DMS153 (cell line): Measurements from ENCODE around the gene AGMO.

Experiments used
- DNase-seq: peaks from one replicate; lab custom pipeline; 2025; lab: John Stamatoyannopoulos, UW

The AGMO gene

DNA sequence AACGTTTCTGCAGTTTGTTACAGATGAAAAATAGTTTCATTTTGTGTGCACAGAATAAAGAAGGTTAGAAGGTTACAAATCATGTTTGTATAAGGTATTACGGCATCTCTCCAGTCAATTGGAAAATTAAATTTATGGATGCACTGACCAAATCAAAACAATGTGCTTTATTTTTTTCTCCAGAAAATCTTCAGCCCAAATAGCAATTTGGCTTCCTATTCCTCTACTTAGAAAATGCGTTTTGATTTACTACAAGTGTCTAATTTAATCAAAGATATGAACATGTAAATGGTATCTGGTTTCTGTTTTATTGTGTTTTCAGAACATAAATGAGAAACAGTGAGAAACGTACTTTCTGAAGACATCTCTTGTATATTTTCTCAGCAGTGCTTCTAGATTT is 63.4 kb downstream of the AGMO start:
- no peak for DNase-seq

DNA sequence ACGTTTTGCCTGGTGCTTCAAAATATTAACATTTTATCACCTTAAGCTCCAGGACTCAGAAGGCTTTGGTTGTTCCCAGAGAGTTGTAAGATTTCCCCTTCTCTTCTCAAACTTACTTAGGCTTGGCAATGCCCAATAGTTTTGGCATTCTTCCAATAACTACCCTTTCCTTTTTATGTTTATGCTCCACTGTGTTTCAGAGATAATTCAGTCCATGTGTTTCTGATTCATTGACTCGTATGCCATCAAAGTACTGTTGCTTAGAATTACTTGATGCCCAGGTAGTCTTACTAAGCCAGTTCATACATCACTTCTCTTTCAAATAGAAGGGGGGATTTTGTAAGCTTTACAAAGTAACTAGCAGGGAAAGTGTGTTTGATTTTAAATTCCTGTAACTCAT is 66.6 kb downstream of the AGMO start:
- DNase-seq: no peak

DNA sequence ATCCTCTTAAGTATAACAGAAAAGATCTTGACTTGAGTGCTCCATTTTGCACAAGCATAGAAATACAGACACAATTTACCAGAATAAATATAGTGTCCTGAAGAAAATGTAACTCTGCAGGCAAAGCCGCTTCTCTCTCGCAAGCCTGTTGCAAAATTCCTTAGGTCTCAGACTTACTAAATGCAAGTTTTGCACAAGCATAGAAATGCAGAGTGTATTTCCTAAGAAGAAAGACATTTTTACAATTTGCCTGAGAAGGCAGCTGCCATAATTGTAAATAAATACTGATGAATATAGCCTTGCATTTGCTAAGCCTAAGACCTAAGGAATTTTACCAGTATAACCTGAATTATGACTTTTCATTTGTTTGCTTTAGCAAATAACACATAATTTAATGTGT is 67.1 kb downstream of the AGMO start:
- DNase-seq: no peak

DNA sequence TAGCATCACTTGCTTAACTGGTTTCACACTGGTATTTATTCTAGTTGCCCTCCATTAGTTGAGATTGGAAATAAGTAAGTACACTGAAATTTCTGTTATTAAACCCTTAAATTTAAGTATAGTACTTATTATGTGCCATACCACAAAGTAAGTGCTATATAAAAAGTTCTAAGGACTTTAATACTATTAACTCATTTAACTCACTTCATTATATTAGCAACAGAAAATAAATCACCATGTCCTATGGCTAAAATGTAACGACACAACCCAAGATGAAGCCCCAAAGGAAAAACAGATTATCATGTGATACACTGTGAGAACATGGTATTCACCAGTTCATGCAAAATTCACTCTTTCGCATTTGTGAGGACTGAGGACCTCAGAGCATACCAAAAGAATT is 70.5 kb downstream of the AGMO start:
- no peak for DNase-seq

DNA sequence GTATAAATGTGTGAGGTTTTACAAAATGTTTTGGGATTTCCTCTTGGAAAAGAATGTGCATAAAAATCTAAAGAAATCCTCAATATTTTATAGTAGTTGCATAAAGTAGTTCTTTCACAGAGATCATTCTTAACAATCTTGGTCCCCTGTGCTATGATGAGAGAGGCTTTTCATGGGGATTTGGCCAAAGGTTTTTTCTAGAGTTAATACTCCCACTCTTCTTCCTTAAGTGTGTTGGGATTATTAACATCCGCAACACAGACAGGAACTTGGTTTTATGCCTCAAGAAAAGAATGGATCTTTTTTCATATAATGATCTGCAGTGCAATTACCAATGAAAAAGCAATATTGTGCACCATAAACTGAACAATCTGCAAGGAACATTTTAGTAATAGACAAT is 71.5 kb downstream of the AGMO start:
- DNase-seq: no peak

DNA sequence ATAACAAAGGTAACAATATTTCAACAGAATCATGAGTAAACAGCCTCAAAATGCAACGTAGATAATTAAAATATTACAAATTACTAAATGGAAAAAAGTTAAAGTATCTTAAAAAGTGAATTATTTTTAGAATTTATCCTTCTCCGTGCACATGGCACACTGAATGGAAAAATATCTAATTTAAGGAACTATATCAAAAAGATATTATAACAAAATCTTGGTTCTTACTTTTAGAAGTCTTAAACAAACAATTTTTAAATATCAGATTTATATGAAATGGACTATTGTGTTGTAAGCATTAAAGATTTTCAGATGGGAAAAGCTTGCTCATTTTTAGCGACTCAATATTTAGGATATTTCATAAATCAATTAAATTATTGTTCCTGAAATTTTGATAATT is 72.0 kb downstream of the AGMO start:
- DNase-seq: no peak

DNA sequence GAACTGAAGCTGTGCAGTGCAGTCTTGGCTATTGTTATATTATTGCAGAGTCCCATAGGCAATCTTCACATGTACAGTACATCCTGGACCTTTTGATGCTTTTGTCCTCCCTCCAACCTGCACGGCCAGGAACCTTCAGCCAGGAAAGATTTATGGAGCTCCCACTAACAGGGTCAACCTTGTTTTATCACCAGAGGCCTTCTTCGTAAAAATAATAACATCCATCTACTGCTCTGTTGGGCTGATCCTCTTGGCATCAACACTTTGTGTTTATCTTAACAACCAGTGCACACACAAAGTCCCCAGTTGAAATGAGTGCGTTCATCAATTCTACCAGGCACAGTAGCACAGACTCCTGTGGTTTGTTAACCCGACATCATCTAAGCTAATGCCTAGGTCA is 72.4 kb downstream of the AGMO start:
- DNase-seq: peak; percentile 48

DNA sequence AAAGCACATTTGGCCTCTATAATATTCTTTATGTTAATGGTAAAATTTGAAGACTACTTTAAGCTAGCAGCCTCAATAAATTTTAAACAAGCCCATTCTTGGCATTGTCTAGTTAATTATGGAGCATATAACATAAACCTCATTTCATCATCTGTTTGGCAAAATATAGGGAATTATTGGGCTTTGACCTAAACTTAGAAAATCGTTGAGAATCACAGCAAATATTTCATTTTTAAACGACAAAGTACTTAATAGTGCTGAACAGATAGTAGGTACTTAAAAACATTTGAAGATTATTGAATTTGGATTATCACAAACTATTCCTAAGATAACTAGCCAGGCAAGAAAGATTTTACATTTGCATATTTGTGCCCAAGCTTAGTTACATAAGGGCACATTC is 73.4 kb downstream of the AGMO start:
- DNase-seq: no peak

DNA sequence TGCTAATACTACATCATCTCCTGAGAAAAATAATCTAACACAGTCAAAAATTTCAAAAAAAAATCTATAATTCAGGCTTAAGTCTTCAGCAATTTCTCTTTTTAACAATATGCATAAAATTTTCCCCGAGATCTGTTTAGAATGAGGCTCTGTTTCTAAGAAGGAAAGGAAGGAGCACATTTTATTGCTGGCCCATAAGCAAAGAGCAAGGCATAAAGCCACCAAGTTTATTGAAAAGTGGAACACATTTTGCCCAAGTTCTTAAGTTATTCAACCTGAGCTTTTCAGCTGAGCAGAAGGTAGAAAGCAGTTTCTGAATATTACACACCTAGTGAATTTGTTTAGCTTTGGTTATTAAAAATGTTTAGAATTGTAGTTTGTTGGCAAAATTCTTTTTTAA is 73.9 kb downstream of the AGMO start:
- no peak for DNase-seq

DNA sequence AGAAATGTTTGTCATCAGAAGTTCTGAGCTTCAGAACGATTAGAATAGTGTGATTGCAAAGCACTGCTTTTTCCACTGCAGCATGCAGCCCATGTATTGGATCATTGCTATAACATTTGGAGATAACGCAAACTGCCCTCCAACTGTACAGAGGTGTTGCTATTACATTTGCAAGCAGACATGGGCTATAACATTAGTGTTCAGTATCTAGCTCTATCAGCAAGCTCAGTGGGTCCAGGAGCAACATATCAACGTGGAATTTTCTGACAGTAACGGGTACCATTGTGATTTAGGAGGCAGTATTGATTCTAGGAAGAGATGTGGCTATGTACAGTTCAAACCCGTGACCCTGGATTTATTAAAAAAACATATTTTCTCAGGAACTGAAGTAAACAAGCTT is 75.8 kb downstream of the AGMO start:
- DNase-seq: no peak

DNA sequence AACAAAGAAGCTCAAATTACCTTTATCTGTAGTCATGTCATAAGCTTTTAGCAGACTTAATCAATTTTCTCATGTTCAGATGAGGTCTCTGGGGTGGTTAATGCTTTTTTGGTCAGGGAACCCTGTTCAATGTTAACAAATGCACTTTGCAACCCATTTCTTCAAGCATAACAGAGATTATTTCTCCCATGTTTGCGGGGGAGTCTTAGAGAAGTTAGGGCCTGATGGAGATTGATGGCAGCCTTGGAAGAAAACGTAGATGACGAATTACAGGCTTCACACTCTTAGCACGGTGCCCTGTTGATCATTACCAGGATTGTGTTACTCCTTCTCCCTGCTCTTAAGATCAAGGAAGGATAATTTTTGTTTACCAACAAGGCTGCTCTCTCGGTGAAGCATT is 76.4 kb downstream of the AGMO start:
- DNase-seq: no peak

DNA sequence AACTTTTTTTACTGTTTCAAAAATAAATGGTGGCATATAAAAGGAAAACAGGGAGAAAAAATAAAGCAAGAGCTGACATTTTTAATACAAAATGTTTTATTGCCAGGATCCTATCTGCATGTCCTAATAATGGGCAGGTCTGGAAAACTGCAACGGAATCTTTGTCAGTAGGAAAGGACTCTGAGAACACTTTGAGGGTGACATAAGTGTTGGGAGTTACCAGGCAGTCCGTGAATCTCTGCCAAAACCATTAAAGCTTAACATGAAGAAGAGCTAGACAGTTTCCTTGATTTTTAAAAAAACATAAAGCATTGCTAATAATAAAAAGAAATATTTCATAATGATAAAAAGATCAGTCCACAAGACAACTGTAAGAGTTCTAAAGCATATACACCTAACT is 80.7 kb downstream of the AGMO start:
- DNase-seq: no peak

DNA sequence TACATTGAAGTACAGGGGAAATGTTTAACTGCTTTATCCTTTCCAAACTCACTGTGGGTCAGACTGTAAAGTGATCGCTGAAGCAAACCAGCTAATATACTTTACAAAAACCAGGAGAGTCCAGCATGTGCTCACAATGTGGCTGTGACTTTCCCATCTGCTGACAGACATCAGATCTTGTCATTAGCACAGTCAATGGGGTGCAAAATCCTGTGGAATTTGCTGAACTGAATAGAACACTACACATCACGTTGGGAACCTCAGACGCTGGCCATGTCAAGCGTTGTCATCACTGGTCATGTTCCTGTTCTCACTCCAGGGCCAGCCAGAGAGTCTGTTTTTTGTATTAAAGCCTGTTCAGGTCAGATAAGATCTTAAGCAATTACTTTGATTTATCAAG is 83.4 kb downstream of the AGMO start:
- DNase-seq: no peak

DNA sequence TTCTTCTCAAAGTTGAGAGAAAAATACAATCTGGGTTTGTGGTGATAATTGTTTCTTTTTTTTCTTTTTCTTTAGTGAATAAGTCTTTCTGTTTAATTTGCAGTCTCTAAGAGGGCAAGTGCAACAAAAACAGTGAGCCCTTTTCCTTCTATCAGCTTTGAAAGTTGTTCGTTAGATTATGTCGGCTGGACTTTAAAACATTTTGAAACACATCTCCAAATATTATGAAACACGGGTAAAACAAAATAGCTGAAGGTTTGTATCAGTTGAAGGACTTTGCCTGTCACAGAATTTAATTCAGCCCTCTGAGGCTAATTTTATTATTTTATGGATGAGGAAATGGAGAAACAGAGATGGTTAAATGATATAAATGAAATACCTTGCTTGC is 85.3 kb downstream of the AGMO start:
- no peak for DNase-seq

DNA sequence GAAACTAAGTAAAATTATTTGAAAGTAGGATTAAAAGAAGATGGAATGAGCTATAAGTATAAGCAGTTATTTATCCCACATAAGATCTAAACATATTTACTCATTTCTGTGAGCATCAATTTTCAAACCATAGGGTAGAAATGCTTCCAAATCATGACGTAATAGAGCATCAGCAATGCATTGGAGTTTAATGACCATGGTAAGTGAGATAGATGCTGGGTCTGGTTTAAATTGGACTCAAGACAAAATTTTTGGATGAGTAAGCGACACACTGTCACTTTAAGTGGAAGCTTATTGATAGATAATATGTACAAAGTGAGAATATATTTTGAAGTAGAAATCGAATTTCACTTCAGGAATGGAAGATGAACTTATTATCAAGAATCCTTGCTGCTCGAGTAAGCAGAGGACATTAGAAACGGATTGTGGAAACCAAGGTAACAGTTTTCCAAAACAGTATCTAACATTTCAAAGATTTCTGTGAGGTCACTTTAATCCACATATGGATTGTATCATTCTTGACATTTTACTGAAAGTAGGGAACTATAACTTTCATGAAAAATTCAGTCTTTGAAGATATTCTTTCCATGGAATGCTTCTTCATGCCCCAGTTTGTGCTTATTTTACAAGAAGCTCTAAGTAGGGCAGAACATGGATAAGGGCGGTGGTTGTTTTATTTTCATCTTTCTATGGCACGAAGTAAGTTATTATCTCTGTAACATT is 85.8 kb downstream of the AGMO start:
- DNase-seq: no peak

DNA sequence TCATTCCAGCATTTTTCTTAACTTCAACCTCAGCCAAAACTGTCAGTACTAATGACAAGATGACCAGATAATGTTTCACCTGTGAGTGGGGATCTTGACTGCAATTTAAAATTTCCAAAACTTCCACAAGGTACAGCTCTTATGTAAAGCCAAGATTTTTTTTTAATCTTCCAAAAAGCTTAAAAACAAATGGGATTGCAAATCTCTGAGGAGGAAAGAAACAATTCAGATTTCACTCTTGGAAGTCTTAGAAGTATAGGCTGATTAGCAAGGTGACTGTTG is 90.2 kb downstream of the AGMO start:
- DNase-seq: no peak

DNA sequence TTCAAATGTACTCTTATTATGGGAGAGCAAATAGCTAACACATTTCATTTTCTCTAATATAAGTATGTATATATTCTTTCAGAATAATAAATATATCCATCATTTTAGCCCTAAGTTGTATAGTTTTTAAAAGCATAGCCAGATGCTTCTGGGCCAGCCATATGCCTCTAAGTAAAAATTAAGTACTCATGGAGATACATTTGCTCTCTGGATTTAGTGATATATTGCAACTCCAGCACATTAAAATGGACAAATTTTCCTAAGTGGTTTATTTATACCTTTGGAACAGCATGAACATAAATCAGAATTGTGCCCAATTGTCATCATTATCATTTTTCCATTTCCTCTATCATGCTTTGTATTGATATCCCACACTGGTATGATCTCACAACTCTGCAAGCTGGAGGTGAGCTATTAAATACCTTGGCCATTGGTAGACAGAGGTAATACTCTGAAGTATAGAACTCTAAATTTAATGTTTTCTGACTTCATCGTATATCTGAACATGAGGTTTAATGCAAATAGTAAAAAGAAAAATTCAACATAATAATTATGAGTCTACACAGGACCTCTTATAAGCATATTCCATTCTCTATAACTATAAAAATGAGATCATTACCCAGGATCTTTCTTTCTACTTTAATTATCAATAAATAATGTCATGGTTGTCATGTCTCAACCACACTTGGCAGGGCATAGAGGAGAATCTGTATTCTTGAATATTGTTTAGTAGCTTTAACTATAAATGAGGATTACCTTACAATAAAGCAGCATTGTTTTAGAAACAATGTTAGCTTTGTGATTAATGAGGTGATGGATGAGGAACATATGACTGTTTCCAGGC is 90.8 kb downstream of the AGMO start:
- DNase-seq: no peak

DNA sequence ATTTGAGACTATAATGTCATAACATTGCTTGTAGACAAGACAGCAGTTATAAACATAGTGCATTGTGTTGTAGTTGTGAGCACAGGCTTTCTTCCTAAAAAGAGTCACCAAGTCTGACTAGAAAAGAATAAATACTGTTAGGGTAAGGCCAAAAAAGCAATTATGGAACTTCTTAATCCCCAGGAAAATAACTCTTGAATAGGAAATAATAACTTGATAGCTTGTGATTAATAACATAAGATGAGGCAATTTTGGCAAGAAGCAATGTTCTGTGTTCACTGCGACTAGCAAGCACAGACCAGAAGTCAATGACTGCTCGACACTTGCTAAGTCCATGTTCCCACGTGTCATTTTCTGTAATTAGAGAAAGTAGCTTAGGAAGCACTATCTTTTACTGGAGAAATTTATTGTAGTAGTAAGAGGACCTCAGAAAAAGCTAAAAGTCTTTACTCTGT is 97.1 kb downstream of the AGMO start:
- DNase-seq: no peak

DNA sequence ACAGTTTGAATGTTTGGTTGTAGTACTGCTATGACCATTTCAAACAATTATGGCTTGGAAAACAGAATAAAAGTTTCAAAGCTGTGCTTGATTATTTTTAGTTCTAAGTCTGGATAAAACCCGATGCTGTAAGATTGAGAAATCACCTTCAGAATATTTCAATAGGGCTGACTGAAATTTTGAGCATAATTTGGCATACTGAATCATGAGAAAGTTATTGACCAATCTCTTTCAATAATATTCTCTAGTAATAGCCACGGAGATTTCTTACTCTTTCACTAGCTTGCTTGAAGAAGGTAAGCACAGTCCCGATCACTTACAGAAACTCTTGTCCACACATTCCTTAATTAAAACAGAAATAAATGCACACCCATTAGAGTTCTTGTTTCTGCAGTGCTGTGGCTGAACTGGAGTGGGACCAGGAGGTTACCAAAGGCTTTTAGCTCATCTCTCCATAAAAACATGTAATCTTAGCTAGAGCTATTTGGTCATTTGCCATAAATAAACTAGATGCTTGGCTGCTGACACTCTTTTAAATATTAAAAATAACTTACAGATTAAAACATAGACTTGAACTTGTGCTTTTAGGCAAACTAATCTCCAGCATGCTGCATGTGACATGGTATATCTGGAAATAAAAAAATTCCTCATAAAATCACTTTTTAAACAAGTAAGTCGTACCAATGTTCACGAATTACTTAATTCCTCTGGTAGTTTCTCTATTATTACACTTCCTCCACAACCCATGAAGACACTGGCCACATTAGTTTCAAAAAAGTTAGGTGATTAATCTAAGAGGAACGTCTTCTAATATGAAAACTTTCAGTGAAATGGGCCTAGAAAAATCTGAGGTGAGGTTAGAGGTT is 97.8 kb downstream of the AGMO start:
- no peak for DNase-seq

DNA sequence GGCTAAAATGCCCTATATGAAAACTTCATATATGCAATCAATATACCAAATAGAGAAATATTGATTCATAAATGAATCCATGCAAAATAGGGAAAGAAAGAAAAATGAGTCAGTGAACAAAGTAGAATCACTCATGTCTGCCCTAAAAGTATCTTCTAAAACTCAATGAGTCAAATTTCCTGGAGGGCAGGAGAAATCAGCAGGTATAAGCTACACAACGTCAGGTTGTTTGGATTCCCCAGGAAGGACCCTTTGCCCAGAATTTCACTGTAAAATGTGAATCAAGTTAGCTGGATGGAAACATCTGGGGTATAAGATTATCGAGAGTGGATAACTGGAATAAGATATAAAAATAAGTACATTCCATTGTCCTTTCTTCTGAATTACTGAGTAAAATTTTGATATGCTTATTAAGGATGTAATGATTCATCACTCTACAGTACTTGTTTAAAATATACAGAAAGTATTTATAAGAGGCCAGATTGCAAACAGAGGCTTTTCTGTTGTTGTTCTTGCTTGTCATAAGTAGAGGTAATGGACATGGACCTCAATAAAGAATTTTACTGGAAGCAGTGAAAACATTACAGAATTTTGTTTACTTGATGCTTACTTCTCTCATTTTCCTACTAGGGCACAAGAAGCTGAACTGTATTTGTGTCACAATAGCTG is 99.0 kb downstream of the AGMO start:
- DNase-seq: no peak

DNA sequence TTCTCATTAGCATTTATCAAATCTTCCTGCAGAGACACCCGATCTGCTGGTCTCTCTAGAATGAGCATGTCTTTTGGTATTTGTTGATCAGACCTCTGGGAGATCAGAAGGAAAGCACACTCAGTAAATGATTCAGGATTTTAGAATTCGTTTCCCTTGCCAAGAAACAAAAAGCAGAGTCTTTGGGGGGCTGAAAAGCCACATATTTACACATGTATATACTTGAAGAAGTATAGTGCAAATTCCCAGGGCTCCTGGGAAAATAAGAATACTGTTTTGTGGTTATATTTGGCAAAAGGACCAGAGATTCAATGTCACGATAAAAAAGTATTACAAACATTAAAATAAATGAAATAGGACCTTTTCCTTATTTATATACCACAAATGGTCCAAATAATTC is 100.2 kb downstream of the AGMO start:
- no peak for DNase-seq

DNA sequence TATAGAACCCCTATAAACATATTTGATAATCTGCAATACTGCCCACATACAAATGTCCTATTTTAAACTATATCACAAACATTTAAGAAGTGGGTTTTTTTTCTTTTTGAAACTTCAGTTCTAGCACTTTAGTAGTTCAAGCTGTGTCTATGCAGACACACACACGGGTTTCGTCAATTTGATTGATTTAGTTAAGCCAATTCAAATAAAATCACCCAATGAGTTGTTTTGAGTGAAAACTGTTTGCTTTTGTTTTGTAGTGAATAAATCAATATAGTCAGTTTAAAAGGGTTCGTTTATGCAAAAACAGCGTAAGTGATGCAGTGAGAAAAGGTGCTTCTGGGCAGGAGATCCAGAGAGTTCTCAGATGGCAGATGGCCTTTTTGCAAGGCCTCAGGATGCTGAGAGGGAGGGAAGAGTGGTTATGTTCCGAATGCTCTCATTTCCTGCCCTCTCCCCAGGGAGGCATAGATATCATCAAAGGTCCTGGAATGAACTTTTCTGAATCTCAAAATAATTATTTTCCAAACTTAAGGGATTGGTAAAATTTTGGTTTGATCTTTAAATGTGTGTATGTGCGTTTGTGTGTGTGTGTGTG is 102.7 kb downstream of the AGMO start:
- peak; percentile 53 for DNase-seq
